ENCODE measurements around the gene CCDC172.

The CCDC172 gene

DNA sequence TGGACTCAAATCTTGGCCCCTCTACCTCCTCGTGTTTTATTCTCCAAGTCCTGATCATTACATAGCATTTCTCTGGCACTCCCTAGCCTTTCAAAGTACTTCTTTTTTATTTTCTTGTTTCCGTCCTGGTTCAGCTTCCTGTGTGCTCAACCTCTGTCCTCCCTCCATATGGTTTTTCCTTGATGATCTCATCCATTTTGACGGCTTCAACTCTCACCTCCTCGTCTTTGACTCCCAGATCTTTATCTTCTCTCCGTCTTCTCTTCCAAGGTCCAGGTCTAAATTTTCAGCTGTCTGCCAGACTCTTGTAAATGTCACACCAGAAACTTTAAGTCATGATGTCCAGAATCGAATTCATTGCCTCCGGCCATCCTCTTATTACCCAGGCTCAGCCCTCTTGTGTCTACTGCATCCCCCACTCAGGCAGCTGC is 27.9 kb upstream of the CCDC172 start:
- no peaks in the 10 kb centered on the region for H3K36me3 ChIP-seq (ENCODE audit: insufficient read depth)
- no peaks in the 10 kb centered on the region for H3K4me1 ChIP-seq (ENCODE audit: low read depth, poor library complexity, severe bottlenecking)
- no peak overlapping the region for H3K27ac ChIP-seq
- no peaks in the 10 kb centered on the region for H3K79me2 ChIP-seq (ENCODE audit: insufficient read depth, low read depth)
- no peak overlapping the region for H3K4me3 ChIP-seq (IDR thresholded peaks at IDR 0.05; ENCODE audit: insufficient read depth, low read depth, low read length)
- H4K20me1 ChIP-seq (ENCODE audit: insufficient read depth), result no peaks in the 10 kb centered on the region
- H2AFZ ChIP-seq (ENCODE audit: low read depth), result no peak overlapping the region
- no peak overlapping the region for H3K4me2 ChIP-seq
- H3K9ac ChIP-seq, result no peak overlapping the region
- TF ChIP-seq, protein P1, sequence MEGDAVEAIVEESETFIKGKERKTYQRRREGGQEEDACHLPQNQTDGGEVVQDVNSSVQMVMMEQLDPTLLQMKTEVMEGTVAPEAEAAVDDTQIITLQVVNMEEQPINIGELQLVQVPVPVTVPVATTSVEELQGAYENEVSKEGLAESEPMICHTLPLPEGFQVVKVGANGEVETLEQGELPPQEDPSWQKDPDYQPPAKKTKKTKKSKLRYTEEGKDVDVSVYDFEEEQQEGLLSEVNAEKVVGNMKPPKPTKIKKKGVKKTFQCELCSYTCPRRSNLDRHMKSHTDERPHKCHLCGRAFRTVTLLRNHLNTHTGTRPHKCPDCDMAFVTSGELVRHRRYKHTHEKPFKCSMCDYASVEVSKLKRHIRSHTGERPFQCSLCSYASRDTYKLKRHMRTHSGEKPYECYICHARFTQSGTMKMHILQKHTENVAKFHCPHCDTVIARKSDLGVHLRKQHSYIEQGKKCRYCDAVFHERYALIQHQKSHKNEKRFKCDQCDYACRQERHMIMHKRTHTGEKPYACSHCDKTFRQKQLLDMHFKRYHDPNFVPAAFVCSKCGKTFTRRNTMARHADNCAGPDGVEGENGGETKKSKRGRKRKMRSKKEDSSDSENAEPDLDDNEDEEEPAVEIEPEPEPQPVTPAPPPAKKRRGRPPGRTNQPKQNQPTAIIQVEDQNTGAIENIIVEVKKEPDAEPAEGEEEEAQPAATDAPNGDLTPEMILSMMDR (conservative IDR thresholded peaks at IDR 0.05; ENCODE audit: low read depth, low read length), result no peak
- H3K27me3 ChIP-seq (ENCODE audit: insufficient read depth, low read depth), result no peaks in the 10 kb centered on the region

DNA sequence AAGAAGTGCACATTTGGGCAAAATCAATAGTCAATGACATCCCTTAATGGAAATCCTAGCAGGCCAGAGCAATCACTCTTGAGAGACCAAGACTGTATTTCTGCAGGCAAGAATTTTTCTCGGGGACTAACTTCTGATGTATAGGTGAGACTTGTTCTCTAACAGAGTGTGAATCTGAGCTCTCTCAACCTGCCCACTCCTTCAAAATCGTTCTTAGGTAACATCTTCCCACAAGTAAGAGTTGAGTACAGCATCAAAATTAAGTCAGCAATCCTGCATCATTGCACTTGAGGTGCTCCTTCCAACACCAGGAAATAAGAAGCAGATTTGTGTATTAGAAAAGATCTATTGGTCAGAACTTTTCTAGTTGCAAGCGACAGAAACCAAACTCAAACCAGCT is 25.7 kb upstream of the CCDC172 start:
- H3K36me3 ChIP-seq (ENCODE audit: insufficient read depth), result no peaks in the 10 kb centered on the region
- H2AFZ ChIP-seq (ENCODE audit: low read depth), result no peak overlapping the region
- TF ChIP-seq, protein P1 (conservative IDR thresholded peaks at IDR 0.05; ENCODE audit: low read depth, low read length), result no peak
- no peaks in the 10 kb centered on the region for H4K20me1 ChIP-seq (ENCODE audit: insufficient read depth)
- no peaks in the 10 kb centered on the region for H3K4me1 ChIP-seq (ENCODE audit: low read depth, poor library complexity, severe bottlenecking)
- H3K4me3 ChIP-seq (IDR thresholded peaks at IDR 0.05; ENCODE audit: insufficient read depth, low read depth, low read length), result no peak overlapping the region
- H3K27me3 ChIP-seq (ENCODE audit: insufficient read depth, low read depth), result no peaks in the 10 kb centered on the region
- no peak overlapping the region for H3K27ac ChIP-seq
- no peak overlapping the region for H3K9ac ChIP-seq
- no peaks in the 10 kb centered on the region for H3K79me2 ChIP-seq (ENCODE audit: insufficient read depth, low read depth)
- H3K4me2 ChIP-seq, result no peak overlapping the region

DNA sequence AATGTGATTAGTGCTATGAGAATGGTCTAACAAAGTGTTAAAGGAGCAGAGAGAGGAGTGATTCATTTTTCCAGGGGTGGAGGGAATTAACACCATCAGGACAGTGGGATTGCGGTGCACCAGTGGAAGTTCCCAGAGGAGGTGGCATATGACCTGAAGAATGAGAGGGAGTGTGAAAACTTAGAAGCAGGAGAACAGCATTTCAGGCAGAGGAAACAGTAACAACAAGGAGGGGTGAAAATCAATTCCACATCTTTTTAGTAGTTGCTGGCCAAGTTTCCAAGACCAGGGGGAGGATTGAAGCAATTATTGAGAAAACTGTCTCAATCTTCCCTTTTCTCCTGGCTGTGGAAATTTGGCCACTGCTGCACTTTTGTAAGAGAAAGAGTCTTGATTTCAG is 23.7 kb upstream of the CCDC172 start:
- no peaks in the 10 kb centered on the region for H3K4me1 ChIP-seq (ENCODE audit: low read depth, poor library complexity, severe bottlenecking)
- H2AFZ ChIP-seq (ENCODE audit: low read depth), result no peak overlapping the region
- no peak overlapping the region for H3K4me2 ChIP-seq
- no peaks in the 10 kb centered on the region for H3K79me2 ChIP-seq (ENCODE audit: insufficient read depth, low read depth)
- TF ChIP-seq, protein P1 (conservative IDR thresholded peaks at IDR 0.05; ENCODE audit: low read depth, low read length), result no peak
- H3K27ac ChIP-seq, result no peak overlapping the region
- H4K20me1 ChIP-seq (ENCODE audit: insufficient read depth), result no peaks in the 10 kb centered on the region
- no peak overlapping the region for H3K9ac ChIP-seq
- H3K27me3 ChIP-seq (ENCODE audit: insufficient read depth, low read depth), result no peaks in the 10 kb centered on the region
- H3K4me3 ChIP-seq (IDR thresholded peaks at IDR 0.05; ENCODE audit: insufficient read depth, low read depth, low read length), result no peak overlapping the region
- H3K36me3 ChIP-seq (ENCODE audit: insufficient read depth), result no peaks in the 10 kb centered on the region

DNA sequence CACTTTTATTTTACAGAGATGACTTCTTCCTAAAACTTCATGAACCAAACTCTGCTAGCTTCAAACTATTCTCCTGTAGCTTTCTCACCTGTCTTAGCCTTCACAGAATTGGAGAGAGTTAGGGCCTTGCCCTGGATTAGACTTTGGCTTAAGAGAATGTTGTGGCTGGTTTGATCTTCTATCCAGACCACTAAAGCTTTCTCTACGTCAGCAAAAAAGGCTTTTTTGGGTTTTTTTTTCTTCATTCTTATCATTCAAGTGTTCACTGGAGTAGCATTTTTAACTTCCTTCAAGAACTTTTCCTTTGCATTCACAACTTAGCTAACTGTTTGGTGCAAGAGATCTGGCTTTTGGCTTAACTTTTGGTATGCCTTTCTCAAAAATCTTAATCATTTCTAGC is 19.3 kb upstream of the CCDC172 start:
- H4K20me1 ChIP-seq (ENCODE audit: insufficient read depth), result no peaks in the 10 kb centered on the region
- H3K9ac ChIP-seq, result no peak overlapping the region
- H3K36me3 ChIP-seq (ENCODE audit: insufficient read depth), result no peaks in the 10 kb centered on the region
- H2AFZ ChIP-seq (ENCODE audit: low read depth), result no peak overlapping the region
- no peak overlapping the region for H3K4me3 ChIP-seq (IDR thresholded peaks at IDR 0.05; ENCODE audit: insufficient read depth, low read depth, low read length)
- no peak overlapping the region for H3K27ac ChIP-seq
- no peaks in the 10 kb centered on the region for H3K79me2 ChIP-seq (ENCODE audit: insufficient read depth, low read depth)
- no peak overlapping the region for H3K4me2 ChIP-seq
- TF ChIP-seq, protein P1 (conservative IDR thresholded peaks at IDR 0.05; ENCODE audit: low read depth, low read length), result no peak
- H3K27me3 ChIP-seq (ENCODE audit: insufficient read depth, low read depth), result no peaks in the 10 kb centered on the region
- no peaks in the 10 kb centered on the region for H3K4me1 ChIP-seq (ENCODE audit: low read depth, poor library complexity, severe bottlenecking)

Measured in KMS-11 (cell line).